ENCODE results near the gene COL4A2.

The COL4A2 gene

GRCh38 chr13:110272651-110273050 is 34.4 kb upstream of the COL4A2 start:
- no peak for DNase-seq

DNA sequence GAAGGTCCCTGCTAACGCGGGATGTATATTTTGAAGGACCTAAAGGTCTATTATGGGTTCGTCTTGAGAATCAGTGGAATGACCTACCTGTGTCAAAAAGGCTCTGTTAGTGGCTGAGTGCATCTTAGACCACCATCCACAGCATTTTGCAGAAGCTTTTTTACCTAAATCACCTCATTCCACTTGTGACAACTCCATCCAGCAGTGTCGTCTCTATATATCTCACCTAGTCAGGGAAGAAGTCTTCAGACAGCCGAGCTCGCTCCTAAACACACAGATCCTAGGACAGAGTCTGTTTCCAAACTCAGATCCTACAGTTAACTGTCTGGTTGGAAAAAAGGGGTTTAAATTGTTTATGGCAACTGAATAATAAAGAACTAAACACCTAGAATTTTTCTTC is 33.8 kb upstream of the COL4A2 start:
- no peak for DNase-seq

DNA sequence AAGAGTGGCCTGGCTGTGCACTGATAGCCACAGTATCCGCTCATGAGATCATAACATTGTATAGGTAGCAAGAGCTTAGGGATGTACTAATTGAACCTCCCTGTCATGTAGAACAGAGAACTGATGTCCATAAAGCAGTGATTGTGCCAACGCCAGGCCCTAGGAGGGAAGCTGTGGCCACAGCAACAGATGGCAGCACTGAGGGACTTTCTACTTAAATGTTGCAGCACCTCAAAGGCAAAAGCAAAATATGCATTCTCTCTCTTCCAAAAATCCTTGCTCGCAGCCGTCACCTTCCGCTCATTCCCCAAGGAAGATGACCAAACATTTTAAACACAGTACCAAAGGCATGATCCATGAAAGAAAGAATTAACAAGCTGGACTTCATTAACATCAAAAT is 32.4 kb upstream of the COL4A2 start:
- DNase-seq = no peak

- no peak for DNase-seq
Measured at GRCh38 chr13:110275931-110276552, 31.0 kb upstream of the COL4A2 start.

DNA sequence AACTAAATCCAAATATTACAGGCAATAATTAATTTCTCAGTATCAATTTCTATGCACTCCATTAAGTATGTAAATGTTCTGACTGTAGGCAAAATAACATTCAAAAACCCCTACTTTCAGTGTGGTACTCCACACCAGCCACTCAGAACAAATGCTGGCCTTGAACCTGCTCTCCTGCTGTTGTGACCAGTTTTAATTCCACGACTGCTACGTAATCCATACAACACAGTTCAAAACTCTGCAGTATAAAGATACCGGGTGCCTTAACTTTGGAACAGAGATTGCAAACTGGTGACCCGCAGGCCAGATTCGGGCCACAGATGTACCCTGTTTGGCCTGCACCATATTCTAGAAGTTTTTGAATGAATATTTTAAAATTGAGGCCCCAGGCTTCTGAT is 30.5 kb upstream of the COL4A2 start:
- DNase-seq = no peak

DNA sequence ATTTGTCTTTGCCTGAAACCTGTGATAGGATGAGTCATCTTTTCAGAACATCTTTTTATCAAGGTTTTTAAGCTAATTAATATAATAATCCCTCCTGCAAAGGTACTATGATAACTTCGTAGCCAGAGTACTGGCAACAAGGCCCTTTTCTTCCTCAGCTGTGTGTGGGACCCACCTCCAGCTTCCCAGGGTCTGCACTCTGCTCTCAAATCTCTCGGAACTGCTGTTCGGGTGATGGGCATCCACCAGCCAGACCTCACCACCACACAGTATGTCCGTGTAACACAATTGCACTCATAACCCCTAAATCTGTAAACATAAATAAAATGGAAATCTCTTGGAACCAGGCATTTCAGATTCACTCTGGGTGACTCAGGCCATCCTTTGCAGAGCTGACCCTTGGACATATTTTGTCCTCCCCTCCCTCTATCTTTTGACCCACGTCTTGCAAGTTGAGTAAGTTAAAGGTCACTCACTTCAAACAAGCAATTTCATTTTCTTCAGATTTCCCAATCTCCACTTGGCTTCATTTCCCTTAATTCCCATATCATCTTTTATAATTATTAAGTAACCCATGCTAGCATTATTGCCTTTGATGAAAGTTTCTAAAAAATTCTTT is 29.6 kb upstream of the COL4A2 start:
- DNase-seq = no peak

DNA sequence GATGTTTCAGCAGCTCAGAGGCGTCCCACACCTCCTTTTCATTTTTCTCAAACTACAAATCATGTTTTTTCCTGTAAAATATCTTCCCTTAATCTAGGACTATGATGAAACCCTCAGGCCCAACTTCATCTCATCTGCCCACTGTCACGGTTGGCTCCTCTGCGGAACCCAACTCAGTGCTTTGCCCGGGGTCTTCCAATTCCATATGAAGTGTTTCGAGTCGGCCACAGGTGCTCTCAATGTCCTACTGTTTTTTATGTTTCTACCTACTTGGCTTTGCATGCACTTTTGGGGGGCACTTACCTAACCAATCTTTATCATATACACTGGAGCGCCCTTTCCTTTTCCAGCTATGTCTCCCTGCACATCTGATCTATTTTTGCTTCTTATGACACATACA is 28.2 kb upstream of the COL4A2 start:
- no peak for DNase-seq

DNA sequence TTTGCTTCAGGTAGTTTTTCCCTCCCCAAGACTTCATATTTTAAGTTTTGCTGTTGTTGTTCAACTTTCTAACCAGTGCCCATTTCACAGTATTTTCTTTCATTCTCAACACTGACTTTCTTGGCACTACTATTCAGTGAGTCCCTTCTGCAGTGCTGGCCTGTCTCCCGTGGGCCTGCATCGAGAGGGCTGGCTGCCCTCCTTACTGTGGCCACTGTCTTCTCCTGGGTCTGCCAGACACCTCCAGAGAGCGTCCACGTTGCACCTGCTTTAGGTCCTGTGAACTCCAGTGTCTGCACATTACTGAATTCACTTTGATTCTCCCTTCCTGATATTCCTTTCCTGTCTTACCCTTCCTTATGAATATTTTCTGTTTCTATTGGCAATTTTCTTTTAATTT is 27.4 kb upstream of the COL4A2 start:
- no peak for DNase-seq

DNA sequence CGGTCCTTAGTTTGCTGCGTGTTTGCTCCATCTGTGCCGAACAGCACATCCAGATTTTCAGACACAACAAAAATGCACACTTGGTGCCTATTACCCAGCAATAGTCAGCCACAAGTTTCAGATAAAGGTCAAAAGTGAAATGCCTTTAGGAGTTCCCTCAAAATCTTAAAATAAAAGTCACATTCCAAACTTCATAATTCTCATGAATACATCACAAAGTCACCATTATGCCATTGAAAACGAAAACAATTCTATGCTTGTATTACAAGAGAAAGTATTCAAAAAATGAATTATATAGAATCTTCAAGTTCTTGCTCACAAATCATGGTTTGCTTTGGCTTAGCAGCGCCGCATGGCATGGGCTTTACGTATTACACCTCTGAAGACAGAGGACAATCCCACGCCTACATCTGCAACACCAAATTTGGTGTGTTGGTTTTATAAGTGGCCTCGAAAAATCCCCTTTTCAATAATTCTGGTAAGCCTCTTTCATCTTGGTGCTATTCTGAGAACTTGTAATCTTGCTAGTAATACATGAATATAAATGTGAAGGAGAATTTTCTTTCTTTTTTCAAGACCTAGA is 26.8 kb upstream of the COL4A2 start:
- no peak for DNase-seq

GRCh38 chr13:110280985-110281688 is 25.9 kb upstream of the COL4A2 start:
- no peak for DNase-seq

- DNase-seq = no peak
Measured at GRCh38 chr13:110281736-110282135, 25.3 kb upstream of the COL4A2 start.

- no peak for DNase-seq
Measured at GRCh38 chr13:110282316-110282841, 24.7 kb upstream of the COL4A2 start.

DNA sequence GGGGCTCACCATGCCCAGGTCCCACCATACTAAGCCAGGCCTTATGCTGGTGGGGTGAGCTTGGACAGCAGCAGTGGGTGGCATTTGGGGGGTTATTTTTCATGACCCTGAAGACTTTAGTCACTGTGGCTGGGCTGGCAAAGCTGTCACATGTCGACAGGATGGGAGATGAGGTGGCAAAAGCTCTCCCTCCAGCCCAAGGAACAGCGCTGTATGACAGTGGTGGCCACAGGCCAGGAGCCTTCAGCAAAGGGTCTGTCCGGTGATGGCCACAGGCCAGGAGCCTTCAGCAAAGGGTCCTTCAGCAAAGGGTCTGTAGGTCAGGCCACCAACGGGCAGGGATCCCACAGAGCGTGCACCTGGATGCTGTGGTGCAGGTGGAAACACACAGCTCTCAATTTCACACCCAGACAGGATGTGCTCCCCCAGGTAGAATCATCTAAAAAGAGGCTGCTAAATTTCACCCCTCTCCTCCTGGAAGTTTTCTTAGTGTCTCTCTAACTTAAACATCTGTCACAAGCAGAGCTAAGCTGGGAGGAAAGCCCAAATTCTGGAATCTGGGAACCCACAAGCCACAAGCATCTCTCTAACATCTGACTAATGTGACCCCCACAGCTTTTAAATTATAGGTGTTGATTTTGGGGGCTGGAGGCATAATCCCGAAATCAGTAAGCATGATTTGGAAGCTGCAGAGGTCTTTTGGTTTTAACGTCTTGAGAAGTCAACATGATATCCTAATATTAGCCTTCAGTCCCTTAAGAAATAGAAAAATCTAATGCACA is 23.2 kb upstream of the COL4A2 start:
- no peak for DNase-seq

- DNase-seq = no peak
Measured at GRCh38 chr13:110284779-110285484, 22.2 kb upstream of the COL4A2 start.

- DNase-seq = no peak
Measured at GRCh38 chr13:110285991-110286832, 20.9 kb upstream of the COL4A2 start.

- no peak for DNase-seq
Measured at GRCh38 chr13:110286833-110287819, 20.0 kb upstream of the COL4A2 start.

GRCh38 chr13:110289174-110289573 is 17.9 kb upstream of the COL4A2 start:
- DNase-seq = no peak

DNA sequence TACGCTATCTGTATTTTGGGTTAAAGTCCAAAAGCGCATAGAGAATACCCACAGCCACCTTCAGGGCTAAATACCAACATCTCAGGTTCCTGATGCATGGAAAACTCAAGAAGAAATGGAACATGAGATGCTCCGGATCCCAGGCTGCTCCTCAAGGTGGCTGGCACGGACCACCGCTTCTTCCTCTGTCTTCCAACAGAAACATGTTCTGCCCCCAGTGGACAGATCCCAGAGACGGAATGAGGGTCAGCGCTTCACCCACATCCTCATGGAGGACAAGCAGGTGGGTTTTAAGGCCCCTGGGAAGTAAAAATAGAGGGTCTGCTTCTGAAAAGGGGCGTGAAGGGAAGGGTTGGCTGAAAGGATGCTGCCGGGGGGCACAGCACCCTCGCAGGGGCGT is 17.4 kb upstream of the COL4A2 start:
- no peak for DNase-seq

GRCh38 chr13:110290153-110290552 is 16.9 kb upstream of the COL4A2 start:
- no peak for DNase-seq

DNA sequence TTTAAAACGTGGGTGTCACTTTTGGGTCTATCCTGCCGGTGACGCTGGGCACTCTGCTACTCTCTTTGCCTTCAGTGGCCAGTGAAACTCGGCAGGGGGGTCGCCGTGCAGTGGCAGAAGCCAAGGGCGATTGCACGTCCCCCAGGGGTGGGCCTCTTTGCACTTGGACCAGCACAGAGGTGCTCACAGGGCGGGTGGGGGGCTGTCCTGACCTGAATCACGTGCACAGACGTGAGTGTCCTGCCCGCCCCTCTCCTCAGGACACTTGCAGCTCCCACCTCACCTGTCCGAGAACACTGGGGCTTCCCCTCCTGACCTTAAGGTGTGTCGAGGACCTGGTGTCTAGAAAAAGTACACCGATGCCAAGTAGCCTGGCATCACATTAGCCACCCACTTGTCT is 16.3 kb upstream of the COL4A2 start:
- no peak for DNase-seq
